HG03175 (cell line): ENCODE data around the gene PPM1E.
"Not testable (repeated sequence)": the region's sequence is repeated elsewhere in the genome, so short reads cannot be mapped to it uniquely, and the experiment has no call there.

ENCODE experiments used
- ATAC-seq: cut with Tn5 transposase; IDR thresholded peaks from one replicate; pipeline ENCODE4 v1.9.1; 2021; ENCODE audit warnings: mild to moderate bottlenecking, moderate library complexity; ENCODE audit not compliant: unreplicated experiment

PPM1E gene

GRCh38 chr17:58837699-58838098 is 82.0 kb downstream of the PPM1E start:
- ATAC-seq, result no peak

DNA sequence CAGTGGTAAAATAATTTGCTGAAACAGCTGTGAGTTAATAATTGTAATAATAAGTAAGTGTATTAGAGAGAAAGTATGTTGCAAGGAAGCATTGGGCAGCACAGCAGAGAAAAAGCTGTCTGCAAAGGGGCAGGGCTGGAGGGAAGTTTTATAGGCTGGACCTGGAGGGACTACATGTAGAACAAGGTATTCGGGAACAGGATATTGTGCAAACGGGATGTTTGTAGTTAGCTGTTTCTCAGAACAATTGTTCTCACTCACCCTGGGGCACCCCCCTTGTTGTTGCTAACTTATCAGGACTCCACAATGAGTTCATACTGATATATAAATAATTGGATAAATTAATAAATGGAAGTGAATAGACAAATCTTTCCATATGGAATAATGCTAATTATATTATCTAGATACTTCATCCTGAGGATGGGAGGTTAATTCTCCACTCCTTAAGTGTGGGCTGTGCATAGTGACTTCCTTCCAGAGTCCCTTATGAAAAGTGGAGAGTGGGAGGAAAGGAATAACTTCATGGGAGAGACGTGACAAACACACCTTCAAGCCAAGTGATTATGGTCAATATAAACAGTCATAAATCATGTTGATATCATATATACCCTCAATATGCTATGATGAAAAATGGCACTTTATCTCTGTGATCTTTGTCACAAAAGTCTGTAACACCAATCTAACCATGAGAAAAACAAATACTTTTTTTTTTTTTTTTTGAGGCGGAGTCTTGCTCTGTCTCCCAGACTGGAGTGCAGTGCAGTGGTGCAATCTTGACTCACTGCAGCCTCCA is 85.4 kb downstream of the PPM1E start:
- no peak for ATAC-seq

DNA sequence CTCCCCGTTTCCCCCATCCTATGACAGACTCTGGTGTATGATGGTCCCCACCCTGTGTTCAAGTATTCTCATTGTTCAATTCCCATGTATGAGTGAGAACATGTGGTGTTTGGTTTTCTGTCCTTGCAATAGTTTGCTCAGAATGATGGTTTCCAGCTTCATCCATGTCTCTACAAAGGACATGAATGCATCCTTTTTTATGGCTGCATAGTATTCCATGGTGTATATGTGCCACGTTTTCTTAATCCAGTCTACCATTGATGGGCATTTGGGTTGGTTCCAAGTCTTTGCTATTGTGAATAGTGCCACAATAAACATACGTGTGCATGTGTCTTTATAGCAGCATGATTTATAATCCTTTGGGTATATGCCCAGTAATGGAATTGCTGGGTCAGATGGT is 90.8 kb downstream of the PPM1E start:
- ATAC-seq, result not testable (repeated sequence)

GRCh38 chr17:58850106-58850505 is 94.5 kb downstream of the PPM1E start:
- not testable (repeated sequence) for ATAC-seq

- ATAC-seq, result no peak
These were observed 109.6 kb downstream of the PPM1E start for GRCh38 chr17:58865301-58865700.

- ATAC-seq, result no peak
These were observed 115.1 kb downstream of the PPM1E start for GRCh38 chr17:58870747-58871146.

GRCh38 chr17:58873926-58874325 is 118.3 kb downstream of the PPM1E start:
- ATAC-seq, result no peak

GRCh38 chr17:58875261-58875660 is 119.6 kb downstream of the PPM1E start:
- no peak for ATAC-seq

- no peak for ATAC-seq
These were observed 128.5 kb downstream of the PPM1E start for GRCh38 chr17:58884161-58884560.

DNA sequence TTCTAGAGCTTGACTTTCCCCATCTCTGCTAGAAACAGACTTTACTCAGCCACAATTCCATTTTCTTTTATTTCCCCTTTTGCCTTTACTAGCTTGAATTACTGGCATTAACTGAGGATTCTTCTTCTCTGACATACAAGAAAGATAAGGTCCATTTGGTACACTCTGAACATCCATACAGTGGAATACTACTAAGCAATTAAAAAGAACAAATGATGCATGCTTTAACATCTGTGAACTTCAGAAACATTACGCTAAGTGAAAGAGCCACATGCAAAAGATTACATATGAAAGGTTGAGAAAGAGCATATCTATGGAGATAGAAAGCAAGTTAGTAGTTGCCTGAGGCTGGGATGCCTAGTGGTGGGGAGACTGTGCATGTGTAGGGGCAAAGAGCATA is 130.9 kb downstream of the PPM1E start:
- ATAC-seq, result no peak

GRCh38 chr17:58889928-58890327 is 134.3 kb downstream of the PPM1E start:
- ATAC-seq, result no peak

- no peak for ATAC-seq
These were observed 143.5 kb downstream of the PPM1E start for GRCh38 chr17:58899191-58899590.

GRCh38 chr17:58902322-58902721 is 146.7 kb downstream of the PPM1E start:
- no peak for ATAC-seq

DNA sequence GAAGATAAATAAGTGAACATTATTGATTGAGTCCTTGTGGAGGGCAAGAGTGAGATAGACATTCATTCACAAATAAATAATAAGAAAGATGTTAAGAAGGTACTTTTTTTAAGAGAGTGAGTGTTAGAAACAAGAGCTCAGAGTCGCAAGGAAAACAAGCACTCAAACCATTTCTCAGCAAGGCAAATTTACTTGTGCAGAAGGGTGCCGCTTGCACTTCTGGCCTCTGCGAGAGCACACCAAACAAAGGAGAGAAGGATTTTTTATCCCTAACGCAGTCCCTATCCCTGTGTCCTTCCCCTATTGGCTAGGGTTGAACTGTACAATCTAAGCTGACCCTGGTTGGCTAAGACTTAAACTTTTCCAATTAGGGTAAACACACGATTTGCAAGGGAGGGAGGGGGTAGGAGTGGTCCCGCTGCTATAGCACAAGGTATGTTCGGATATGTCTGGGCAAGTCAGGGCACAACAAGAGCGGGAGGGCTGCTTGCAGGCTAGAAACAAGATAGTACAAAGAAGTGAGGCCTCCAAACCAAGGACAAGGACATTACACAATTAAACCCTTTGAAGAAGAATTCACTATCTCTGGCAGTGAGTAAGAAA is 156.2 kb downstream of the PPM1E start:
- ATAC-seq, result no peak

DNA sequence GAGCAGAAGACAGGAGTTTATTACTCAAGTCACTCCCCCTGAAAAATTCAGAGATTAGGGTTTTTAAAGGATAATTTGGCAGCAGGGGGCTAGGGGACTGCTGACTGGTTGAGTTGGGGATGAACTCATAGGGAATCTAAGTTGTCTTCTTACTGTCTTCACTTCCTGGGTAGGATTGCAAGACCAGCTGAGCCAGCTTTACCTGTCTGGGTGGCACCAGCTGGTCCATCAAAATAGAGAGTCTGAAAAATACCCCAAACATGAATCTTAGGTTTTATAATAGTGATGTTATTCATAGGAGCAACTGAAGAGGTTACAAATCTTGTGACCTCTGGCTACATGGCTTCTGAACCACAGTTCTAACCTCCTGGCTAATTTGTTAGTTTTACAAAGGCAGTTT is 157.9 kb downstream of the PPM1E start:
- ATAC-seq, result no peak

- no peak for ATAC-seq
These were observed 158.5 kb downstream of the PPM1E start for GRCh38 chr17:58913971-58914769.

- ATAC-seq, result no peak
These were observed 161.6 kb downstream of the PPM1E start for GRCh38 chr17:58917228-58917627.

GRCh38 chr17:58918072-58918471 is 162.4 kb downstream of the PPM1E start:
- no peak for ATAC-seq

DNA sequence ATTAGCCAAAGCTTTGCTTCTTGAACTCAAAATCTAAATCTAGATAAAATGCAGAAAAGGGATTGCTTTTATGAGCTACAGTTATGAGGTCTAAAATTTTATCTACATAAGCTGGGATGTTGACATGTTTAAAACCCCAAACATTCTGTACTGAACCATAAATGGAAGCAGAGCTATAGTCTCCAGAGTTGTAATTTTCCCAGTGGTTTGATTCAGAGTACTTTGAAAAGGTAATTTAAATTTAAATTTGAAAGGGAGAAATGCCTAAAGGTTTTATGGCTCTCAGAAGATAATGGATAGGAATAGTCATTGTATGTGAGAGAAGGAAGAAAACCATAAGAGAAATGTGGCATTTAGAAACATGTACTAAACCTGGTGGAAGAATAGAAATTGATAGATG is 163.2 kb downstream of the PPM1E start:
- ATAC-seq, result no peak

DNA sequence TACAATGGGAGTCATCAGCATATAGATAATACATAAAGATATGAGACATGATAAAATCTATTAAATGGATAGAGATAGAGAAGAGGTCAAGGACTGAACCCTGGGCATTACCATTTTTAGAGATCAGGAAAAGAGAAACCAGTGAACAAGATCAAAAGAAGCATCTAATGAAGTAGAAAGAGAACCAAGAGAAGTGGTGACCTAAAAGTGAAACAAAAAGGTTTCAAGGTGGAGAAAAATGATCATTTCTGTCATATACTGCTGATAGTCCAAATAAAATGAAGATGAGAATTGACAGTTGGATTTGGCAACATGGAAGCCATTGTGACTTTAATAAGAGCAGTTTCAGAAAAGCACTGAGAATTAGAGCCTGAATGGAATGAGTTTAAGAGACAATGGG is 165.1 kb downstream of the PPM1E start:
- ATAC-seq, result no peak

DNA sequence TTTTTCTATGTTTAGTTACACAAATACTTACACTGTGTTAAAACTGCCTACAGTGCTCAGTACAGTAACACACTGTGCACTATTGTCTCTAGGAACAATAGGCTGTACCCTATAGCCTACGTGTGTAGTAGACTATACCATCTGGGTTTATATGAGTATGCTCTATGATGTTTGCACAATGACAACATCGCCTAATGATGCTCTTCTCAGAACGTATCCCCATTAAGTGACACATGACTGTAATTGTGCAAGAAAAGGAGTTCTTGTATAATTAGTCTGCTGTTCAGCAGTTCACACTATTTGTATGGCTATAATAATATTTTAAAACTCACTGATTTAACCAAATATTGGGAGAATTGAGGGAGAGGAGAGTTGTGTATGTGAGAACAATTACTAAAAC is 177.3 kb downstream of the PPM1E start:
- no peak for ATAC-seq

DNA sequence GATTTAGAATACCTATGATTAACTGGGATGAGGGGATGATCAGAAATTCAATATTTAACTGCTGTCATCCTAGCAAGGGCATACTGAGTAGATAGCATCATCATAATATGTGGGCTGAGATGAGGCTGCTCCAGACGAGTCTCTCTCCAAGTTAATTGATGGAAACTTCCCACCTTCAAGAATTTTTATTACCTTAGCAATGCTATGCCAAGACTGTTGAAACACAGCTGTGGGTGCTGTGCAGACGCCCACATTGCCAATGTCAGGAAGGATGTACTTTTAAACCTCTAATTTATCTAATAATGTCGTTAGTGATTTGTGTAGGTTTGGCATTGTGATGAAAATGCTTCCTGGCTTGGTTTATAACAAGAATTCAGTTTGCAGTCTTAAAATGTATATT is 180.6 kb downstream of the PPM1E start:
- ATAC-seq, result no peak
